Iris pigment epithelial cell (primary cell): Measurements from ENCODE around the gene STMP1.
A peak's percentile ranks its signal among the peaks of the same experiment; 100 is the strongest.

ENCODE experiments used
- DNase-seq: peaks from one replicate; pipeline ENCODE4 v3.0.0-alpha.2; 2011; ENCODE audit warnings: low read depth

STMP1 gene

DNA sequence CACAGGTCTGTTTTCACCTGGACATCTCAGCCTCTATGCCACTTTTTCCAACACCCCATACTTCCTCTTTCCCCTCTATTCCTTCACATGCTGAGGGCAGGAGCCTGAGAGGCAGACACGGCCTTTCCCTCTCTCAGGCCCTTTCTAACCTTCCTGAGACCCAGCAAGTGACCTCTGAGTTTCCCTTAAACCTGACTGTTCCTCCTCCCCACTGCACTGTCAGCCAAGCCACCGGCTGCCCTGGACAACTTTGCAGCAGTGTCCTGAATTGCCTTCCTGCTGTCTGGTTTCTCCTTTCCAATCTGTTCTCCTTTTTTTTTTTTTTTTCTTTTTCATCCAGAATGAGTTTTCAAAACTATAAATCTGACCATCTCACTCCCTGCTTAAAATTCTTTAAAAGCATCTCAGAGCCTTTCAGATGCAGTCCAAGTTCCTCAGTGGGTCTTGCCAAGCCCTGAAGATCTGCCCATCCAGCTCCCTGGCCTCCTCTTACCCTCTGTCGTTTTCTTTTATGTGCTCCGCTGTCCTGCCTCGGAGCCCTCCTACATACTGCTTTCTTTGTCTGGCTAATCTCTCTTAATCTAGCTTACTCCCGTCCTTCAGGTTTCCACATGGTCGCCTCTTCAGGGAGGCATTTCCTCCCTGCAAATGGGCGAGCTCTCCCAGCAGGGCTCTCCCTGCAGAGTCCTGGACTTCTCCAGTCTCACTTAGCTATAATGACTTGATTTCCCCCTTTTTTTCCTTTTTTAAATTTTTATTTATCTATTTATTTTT is 35.1 kb downstream of the STMP1 start:
- no peak for DNase-seq

GRCh38 chr7:135704074-135704473 is 41.8 kb downstream of the STMP1 start:
- no peak for DNase-seq

DNA sequence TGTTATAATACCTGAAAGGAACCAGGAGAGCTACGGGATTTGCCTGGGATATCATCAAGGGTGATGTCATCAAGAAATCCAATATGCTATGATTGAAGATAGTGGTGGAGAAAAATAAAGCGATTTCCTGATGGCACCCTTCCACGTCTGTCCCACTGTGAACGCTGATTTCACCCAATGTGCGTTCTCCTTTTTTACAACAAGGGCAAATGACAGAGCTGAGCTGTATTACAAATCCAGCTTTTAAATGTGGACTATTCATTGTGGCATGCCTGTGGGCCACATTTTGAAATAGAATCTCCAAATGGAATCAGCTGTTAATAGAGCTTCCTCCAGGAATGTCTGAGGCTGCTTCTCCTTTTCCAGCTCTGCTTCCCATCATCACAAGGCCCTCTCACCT is 42.4 kb downstream of the STMP1 start:
- DNase-seq, result no peak

DNA sequence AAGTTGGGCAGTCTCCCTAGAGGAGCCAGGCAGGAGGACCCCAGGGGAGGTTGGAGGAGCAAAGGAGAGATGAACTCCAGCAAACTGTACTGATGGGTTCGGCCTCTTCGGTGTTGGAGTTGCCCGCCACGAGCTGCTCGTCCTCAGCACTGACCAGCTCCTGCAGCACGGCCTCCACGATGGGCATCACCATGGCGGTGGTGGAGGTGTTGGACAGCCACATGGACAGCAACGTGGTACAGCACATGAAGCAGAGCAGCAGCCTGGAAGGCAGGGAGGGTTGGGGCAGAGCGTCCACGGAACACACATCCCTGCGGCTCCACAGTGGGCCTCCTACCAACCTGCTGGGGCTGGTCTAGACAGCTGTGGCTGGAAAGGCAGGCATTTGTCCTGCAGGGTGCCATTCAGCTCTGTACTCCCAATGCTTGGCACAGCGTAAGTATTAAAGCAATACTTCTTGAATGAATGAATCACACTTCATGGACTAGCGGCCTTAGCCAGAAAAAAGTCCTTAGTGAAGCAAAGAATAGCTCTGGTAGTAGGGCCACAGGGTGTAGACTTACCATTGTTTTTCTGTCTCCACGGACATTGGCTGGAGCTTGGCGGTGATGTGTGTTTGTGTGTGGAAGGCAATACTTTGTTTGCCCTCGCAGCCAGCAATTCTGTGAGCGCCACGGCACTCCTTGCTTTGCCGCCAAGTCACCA is 43.9 kb downstream of the STMP1 start:
- DNase-seq, result no peak

GRCh38 chr7:135706858-135707569 is 44.7 kb downstream of the STMP1 start:
- peak; percentile 28 for DNase-seq

DNA sequence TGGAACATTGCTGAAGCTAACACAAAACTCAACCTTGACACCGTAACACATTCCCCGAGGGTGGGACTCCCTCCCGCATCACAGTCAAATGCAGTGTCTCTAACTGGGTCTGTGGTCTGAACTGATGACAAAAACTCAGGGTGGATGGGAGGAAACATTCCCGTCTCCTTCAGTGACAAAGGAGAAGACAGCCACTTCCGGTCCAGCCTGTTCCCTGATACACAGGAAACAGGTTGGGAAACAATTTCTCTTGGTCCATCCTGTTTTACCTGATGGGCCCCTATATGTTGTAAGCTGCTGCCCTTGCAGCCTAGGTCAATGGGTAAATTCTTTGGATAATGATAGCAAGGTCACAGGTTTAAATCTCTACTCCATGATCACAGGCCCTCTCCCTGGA is 45.3 kb downstream of the STMP1 start:
- DNase-seq, result no peak

GRCh38 chr7:135708041-135708440 is 45.7 kb downstream of the STMP1 start:
- DNase-seq, result no peak

GRCh38 chr7:135709508-135709907 is 47.2 kb downstream of the STMP1 start:
- DNase-seq, result peak; percentile 21

- peak; percentile 25 for DNase-seq
Observed at GRCh38 chr7:135710417-135711138, 48.3 kb downstream of the STMP1 start.

GRCh38 chr7:135711139-135711469 is 48.8 kb downstream of the STMP1 start:
- no peak for DNase-seq

DNA sequence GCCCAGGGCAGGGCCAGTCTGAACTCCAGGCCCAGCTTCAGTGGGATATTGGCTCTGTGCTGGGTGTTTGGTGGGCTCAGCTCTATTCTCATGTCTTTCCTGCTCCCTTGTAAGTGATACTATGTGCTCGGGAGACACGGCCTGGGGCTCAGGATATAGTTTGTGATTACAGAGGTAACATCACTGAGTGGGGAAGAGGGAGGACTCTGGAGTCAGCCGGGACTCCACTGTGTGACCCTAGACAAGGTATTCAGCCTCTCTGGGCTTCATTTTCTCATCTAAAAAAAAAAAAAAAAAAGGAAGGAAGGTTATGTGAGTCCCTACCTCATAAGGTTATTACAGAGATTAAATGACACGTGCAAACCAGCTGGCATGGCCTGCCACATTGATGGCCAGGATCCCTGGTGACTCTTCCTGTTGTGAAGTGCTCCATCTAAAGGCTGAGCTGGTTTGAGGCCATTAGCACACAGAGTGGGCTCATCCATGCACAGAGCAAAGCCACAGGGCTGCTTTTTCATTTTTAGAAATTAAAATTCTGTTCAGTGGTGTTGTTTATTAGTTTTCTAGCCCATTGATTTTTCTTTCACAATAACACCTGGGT is 50.0 kb downstream of the STMP1 start:
- DNase-seq, result no peak

DNA sequence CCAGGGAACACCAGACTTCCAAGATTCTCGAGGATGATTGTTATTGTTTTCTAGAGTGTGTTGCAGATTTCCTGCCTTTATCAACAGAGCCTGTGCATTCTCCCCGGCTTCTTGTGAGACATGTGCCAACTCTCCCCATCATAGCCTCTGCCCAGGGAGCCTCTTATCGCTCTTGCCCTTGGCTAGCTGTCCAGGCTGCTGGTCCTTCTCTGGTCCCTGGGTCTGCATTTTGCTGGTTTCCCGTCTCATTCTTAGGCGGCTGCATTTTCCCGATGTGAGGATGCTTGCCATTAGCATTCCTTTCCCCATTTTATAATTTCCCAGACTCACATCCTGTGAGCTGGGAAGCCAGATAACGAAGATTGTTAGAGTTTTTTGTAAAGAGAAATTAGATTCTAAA is 50.5 kb downstream of the STMP1 start:
- DNase-seq, result no peak

DNA sequence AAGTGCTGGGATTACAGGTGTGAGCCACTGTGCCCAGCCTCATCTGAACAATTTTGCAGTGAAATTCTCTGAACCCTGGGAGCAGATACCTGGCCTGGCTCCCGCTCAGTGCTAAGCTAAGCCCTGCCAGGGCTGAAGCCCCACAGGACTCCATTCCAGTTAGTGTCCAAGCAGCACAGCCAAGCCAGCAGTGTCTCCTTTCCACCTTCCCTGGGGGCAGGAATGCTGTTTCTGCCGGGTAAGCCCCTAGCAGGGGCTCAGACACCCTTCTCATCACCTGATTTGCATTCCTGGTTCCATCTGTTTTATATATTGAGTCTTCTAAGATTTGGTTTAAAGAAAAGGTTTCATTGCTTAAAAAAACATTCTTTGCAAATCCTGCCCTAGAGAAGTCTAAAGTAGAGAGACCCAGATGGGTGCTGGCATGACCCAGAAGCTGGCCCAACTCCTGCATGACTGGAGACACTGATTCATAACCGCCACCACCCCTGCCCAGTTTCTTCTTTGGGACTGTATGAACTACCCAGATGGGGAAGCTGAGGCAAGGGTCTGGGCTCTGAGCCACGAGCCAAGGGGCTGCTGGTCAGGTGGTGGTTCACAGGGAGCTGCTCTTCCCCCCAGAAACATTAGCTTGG is 51.6 kb downstream of the STMP1 start:
- no peak for DNase-seq

GRCh38 chr7:135714534-135715009 is 52.3 kb downstream of the STMP1 start:
- DNase-seq, result peak; percentile 51

DNA sequence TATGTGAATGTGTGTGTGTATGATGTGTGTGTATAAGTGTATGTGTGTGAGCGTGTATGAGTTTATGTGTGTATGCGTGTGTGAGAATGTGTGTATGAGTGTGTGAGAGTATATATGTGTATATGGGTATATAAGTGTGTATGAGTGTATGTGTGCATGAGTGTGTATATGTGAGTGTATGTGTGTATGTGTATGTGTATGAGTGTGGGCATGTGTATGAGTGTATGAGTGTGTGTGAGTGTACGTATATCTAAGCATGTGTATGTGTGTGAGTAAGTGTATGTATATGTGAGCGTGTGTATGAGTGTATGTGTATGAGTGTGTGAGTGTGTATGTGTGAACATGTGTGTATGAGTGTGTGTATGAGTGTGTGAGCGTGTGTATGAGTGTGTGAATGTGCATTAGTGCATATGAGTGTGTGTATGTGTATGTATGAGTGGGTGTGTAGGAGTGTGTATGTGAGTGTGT is 52.8 kb downstream of the STMP1 start:
- DNase-seq, result no peak

DNA sequence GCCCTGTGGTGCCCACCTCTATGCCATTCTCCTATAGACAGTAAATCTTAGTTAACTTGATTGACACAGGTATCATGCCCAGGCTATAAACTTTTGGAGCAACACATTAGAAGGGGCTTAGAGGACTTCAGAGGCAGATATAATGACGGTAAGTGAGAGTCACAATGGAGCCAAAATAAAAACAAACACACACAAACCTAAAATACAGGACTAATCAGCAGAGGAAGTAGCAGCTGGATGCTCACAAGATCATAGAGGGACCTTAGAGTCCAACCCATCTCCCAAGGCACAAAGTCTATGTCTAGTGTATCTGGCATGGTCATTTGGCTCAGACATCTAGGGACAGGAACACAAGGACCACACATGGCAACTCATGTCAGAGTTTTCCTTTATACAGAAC is 53.4 kb downstream of the STMP1 start:
- no peak for DNase-seq

DNA sequence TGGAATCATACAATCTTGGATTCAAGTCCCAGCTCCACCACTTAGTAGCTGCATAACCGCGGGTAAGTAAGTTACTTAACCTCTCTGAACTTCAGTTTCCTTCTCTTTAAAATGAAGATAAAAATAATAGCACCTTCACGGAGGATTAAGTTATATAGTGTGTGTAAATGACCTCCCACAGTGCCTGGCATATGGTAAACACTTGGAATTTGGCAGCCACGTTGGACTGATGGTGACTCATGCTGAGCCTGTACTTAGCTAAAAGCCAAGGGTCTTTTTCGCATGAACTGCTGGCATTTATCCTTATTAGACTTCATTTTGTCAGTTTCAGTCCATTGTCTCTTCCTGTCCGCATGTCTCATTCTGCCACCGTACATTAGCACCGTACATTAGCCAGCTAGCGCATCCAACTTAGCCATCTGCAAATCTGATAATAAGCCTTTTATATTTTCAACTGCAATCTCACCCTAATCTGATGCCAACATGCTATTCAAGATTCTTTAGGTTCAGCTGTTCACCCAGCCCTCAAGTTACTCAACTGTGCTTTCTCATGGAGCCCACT is 54.4 kb downstream of the STMP1 start:
- peak; percentile 81 for DNase-seq

DNA sequence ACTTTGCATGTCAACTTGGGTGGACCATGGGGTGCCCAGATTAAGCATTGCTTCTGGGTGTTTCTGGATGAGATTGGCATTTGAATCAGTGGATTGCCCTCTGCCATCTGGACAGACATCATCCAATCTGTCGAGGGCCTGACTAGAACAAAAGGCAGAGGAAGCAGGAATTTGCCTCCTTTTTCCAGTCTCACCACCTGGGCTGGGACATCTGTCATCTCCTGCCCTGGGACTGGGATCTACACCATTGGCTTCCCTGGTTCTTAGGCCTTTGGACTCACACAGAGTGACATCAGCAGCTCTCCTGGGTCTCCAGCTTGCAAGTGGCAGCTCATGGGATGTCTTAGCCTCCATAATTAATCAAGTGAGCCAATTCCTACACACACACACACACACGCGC is 55.4 kb downstream of the STMP1 start:
- no peak for DNase-seq

GRCh38 chr7:135718219-135718618 is 55.9 kb downstream of the STMP1 start:
- DNase-seq, result no peak

DNA sequence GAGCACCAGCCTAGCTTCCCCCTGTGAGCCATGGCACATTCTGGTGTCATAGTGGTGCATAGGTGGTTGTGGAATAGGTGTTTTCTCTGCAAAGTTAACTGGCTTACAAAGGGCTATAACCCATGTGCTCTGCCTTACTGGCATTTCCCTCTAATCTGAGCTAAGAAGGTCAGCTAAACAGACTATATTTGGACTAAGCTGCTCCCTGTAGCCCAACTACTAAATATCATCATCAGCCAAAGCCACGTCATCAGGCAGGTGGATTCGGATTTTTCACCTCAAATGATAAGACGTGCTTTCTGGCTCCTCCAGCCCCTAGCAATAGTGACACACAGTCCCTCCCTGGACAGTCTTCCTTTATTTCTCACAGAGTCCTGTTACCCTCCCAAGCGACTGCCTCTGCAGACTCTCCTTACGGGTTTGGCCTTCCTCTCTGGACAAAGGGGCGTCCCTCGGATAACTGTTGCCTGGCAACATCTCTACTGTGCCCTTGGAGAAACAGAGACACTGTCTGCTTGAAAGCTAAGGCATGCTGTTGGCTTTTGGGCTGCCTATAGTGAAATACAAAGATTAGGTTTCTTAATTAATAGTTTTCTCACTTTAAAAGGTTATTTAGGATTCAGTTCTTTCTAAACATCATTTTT is 56.6 kb downstream of the STMP1 start:
- no peak for DNase-seq

DNA sequence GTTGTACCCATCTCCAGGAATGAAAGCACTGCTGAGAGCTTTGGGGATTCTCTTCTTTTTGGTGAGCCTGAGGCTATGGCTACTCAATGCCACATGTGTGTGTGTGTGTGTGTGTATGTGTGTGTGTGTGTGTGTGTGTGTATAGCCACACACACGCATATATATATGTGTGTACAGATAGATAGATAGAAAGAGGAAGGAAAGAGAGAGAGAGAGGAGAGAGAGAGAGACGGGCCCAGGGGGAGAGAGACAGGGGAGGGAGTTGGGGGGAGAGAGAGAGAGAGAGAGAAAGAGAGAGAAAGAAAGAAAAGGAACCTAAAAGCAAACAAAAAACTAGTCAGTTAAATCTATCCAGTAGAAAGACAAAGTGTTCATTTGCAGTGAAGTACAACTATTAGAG is 57.4 kb downstream of the STMP1 start:
- no peak for DNase-seq
